Liver (tissue), 9 donors: ENCODE results near the gene FMN2. TPM values are rescaled to one million over a fixed set of nuclear protein-coding genes. Genes with fewer than 3 reads are reported as not detected.
"Not testable (repeated sequence)": the region's sequence is repeated elsewhere in the genome, so short reads cannot be mapped to it uniquely, and the experiment has no call there.

Source experiments
- DNase-seq: peaks from one replicate; pipeline ENCODE4 v3.0.0-alpha.2; 2017; ENCODE audit warnings: low spot score
- H3K27ac ChIP-seq, 2 donors: one replicate each; pipeline ENCODE4 v1.7.0; 2013; ENCODE audit warnings: inconsistent platforms in 2 of 2, low read length in 2 of 2, control low read depth in 1 of 2, low read depth in 1 of 2, mild to moderate bottlenecking in 1 of 2
- H3K27me3 ChIP-seq, 4 donors: one replicate each; pipeline versions ENCODE4 v1.6.1 to v1.7.0; 2013; ENCODE audit warnings: low read length in 3 of 4, inconsistent platforms in 1 of 4, mild to moderate bottlenecking in 1 of 4, moderate library complexity in 1 of 4; ENCODE audit not compliant: control insufficient read depth in 4 of 4, insufficient read depth in 4 of 4
- H3K36me3 ChIP-seq, 4 donors: one replicate each; pipeline versions ENCODE4 v1.6.1 to v1.7.0; 2013; ENCODE audit warnings: low read length in 3 of 4, mild to moderate bottlenecking in 3 of 4, low read depth in 1 of 4, moderate library complexity in 1 of 4; ENCODE audit not compliant: control insufficient read depth in 4 of 4, insufficient read depth in 3 of 4
- H3K4me1 ChIP-seq, 4 donors: one replicate each; pipeline versions ENCODE4 v1.6.1 to v1.7.0; 2013; ENCODE audit warnings: low read length in 3 of 4, mild to moderate bottlenecking in 3 of 4, moderate library complexity in 1 of 4; ENCODE audit not compliant: control insufficient read depth in 4 of 4, insufficient read depth in 4 of 4
- H3K4me3 ChIP-seq, 3 donors: one replicate each; pipeline versions ENCODE4 v1.6.1 to v1.7.0; 2013; ENCODE audit warnings: low read length in 3 of 3, control low read depth in 1 of 3, low read depth in 1 of 3, mild to moderate bottlenecking in 1 of 3
- H3K9ac ChIP-seq, 2 donors: one replicate each; pipeline ENCODE4 v1.7.0; 2013; ENCODE audit warnings: low read length in 2 of 2, mild to moderate bottlenecking in 2 of 2, moderate library complexity in 2 of 2, control low read depth in 1 of 2, low read depth in 1 of 2
- H3K9me3 ChIP-seq, 4 donors: one replicate each; pipeline versions ENCODE4 v1.6.1 to v1.7.0; 2013; ENCODE audit warnings: low read length in 3 of 4; ENCODE audit not compliant: control insufficient read depth in 4 of 4
- ATF3 ChIP-seq: IDR thresholded peaks from 2 replicates; pipeline ENCODE4 v1.6.1; 2016; ENCODE audit warnings: antibody characterized with exemption
- EGR1 ChIP-seq, 2 donors: IDR thresholded peaks; 2 replicates each; pipeline ENCODE4 v1.6.1; 2016 to 2018; ENCODE audit warnings: antibody characterized with exemption in 2 of 2, low read depth in 2 of 2
- FOXA1 ChIP-seq: IDR thresholded peaks from 2 replicates; pipeline ENCODE4 v1.6.1; 2016; ENCODE audit warnings: antibody characterized with exemption
- FOXA2 ChIP-seq: IDR thresholded peaks from 2 replicates; pipeline ENCODE4 v1.6.1; 2016; ENCODE audit warnings: antibody characterized with exemption
- GABPA ChIP-seq, 2 donors: IDR thresholded peaks in 1 of 2; conservative IDR thresholded peaks in 1 of 2; 2 replicates each; pipeline ENCODE4 v1.6.1; 2016; ENCODE audit warnings: antibody characterized with exemption in 2 of 2, mild to moderate bottlenecking in 1 of 2, moderate library complexity in 1 of 2
- HNF4A ChIP-seq, 2 donors: conservative IDR thresholded peaks; 2 replicates each; pipeline ENCODE4 v1.6.1; 2016; ENCODE audit warnings: antibody characterized with exemption in 2 of 2, mild to moderate bottlenecking in 2 of 2
- HNF4G ChIP-seq: IDR thresholded peaks from 2 replicates; pipeline ENCODE4 v1.6.1; 2016; ENCODE audit warnings: antibody characterized with exemption
- JUND ChIP-seq, 2 donors: IDR thresholded peaks; 2 replicates each; pipeline ENCODE4 v1.6.1; 2016; ENCODE audit warnings: antibody characterized with exemption in 2 of 2
- MAX ChIP-seq: IDR thresholded peaks from 2 replicates; pipeline ENCODE4 v1.6.1; 2016; ENCODE audit warnings: antibody characterized with exemption
- NR2F2 ChIP-seq: IDR thresholded peaks from 2 replicates; pipeline ENCODE4 v1.6.1; 2016; ENCODE audit warnings: antibody characterized with exemption
- RAD21 ChIP-seq, 2 donors: IDR thresholded peaks; 2 replicates each; pipeline ENCODE4 v1.6.1; 2016; ENCODE audit warnings: antibody characterized with exemption in 2 of 2, mild to moderate bottlenecking in 2 of 2
- SP1 ChIP-seq: IDR thresholded peaks from 2 replicates; pipeline ENCODE4 v1.6.1; 2018; ENCODE audit warnings: antibody characterized with exemption, mild to moderate bottlenecking
- YY1 ChIP-seq: IDR thresholded peaks from 2 replicates; pipeline ENCODE4 v1.6.1; 2016; ENCODE audit warnings: antibody characterized with exemption, mild to moderate bottlenecking
- WGBS: extraction: QIAGEN DNeasy Blood & Tissue Kit; methylation state at CpG from one replicate; pipeline ENCODE4 v1.1.7; 2013; 5-methylcytosine and 5-hydroxymethylcytosine counted together
- polyA plus RNA-seq, 2 donors: library from polyadenylated mRNA; stranded (reverse) in 1 of 2; unstranded in 1 of 2; fragments of 200-250 nt in 1 of 2; fragments of >200 nt in 1 of 2; fragmentation: Nextera tagmentation in 1 of 2; extraction: Ambion mirVana in 1 of 2; gene quantifications; one replicate each; pipeline versions ENCODE4 v1.2.1 to v1.2.3, GENCODE V29; 2013 to 2015
- total RNA-seq, 2 donors: library from RNA; depleted of rRNA; stranded (reverse); fragments of >200 nt; gene quantifications; one replicate each; pipeline ENCODE4 v1.2.3, GENCODE V29; 2014
- TF ChIP-seq, protein P1 (sequence below): IDR thresholded peaks from 2 replicates; pipeline ENCODE4 v1.6.1; 2016; ENCODE audit warnings: antibody characterized with exemption
- donor health status: healthy.
- donor health status: healthy.
- donor health status: healthy.
- donor health status: healthy.
- donor health status: healthy.

FMN2 gene
- total and polyA plus RNA-seq, 4 donors: 0.17 TPM; not detected in 3

GRCh38 chr1:240170806-240171205, 79.1 kb downstream of the FMN2 start:
- Histone ChIP-seq H3K9me3 (no peaks in the 10 kb centered on the region), H3K4me3 (no peak overlapping the region), H3K27me3 (peaks cover 0 to 2% (median 0%) of the 10 kb centered on the region in 4 donors), H3K9ac (no peak overlapping the region), H3K36me3 (no peaks in the 10 kb centered on the region), H3K27ac (no peak overlapping the region), H3K4me1 (no peaks in the 10 kb centered on the region)
- DNase-seq: no peak
- no peak for TF ChIP-seq RAD21 (IDR thresholded peaks at IDR 0.05)
- 68% methylated on average over 6 of the region's 6 CpGs for WGBS

- DNase-seq: no peak
- Histone ChIP-seq H3K9ac (no peak overlapping the region), H3K4me1 (no peaks in the 10 kb centered on the region), H3K36me3 (no peaks in the 10 kb centered on the region), H3K9me3 (no peaks in the 10 kb centered on the region), H3K27ac (no peak overlapping the region), H3K27me3 (peaks cover 0 to 2% (median 0%) of the 10 kb centered on the region in 4 donors), H3K4me3 (no peak overlapping the region)
- TF ChIP-seq ATF3 (no peak), FOXA2 (no peak), GABPA (IDR thresholded peaks at IDR 0.05 in 1 of 2, conservative IDR thresholded peaks at IDR 0.05 in 1 of 2) (no peak), HNF4A (conservative IDR thresholded peaks at IDR 0.05) (no peak)
- WGBS: 74% methylated on average over 2 of the region's 2 CpGs
Measured at GRCh38 chr1:240171907-240172306, 80.2 kb downstream of the FMN2 start.

GRCh38 chr1:240173836-240174235, 82.2 kb downstream of the FMN2 start:
- H3K4me1 ChIP-seq: no peaks in the 10 kb centered on the region
- H3K27ac ChIP-seq: no peak overlapping the region
- peaks cover 0 to 2% (median 0%) of the 10 kb centered on the region in 4 donors for H3K27me3 ChIP-seq
- no peaks in the 10 kb centered on the region for H3K36me3 ChIP-seq
- no peak overlapping the region for H3K4me3 ChIP-seq
- 75% methylated on average over 1 of the region's 1 CpG for WGBS
- no peak overlapping the region for H3K9ac ChIP-seq
- H3K9me3 ChIP-seq: no peaks in the 10 kb centered on the region
- no peak for DNase-seq
- TF ChIP-seq HNF4A (conservative IDR thresholded peaks at IDR 0.05): no peak
- no peak for TF ChIP-seq MAX

GRCh38 chr1:240174734-240175133, 83.1 kb downstream of the FMN2 start:
- no peaks in the 10 kb centered on the region for H3K36me3 ChIP-seq
- 69% methylated on average over 4 of the region's 4 CpGs for WGBS
- no peak overlapping the region for H3K9ac ChIP-seq
- peaks cover 0 to 3% (median 1%) of the 10 kb centered on the region in 4 donors for H3K27me3 ChIP-seq
- no peaks in the 10 kb centered on the region for H3K4me1 ChIP-seq
- TF ChIP-seq YY1: no peak
- TF ChIP-seq RAD21 (IDR thresholded peaks at IDR 0.05): no peak
- no peak overlapping the region for H3K27ac ChIP-seq
- H3K9me3 ChIP-seq: no peaks in the 10 kb centered on the region
- H3K4me3 ChIP-seq: no peak overlapping the region
- no peak for DNase-seq

- Histone ChIP-seq H3K27ac (no peak overlapping the region), H3K9me3 (no peaks in the 10 kb centered on the region), H3K4me1 (no peaks in the 10 kb centered on the region), H3K4me3 (no peak overlapping the region), H3K9ac (no peak overlapping the region), H3K27me3 (peaks cover 0 to 3% (median 0%) of the 10 kb centered on the region in 4 donors), H3K36me3 (no peaks in the 10 kb centered on the region)
- WGBS: 80% methylated on average over 5 of the region's 5 CpGs
- TF ChIP-seq FOXA1: no peak
- TF ChIP-seq SP1: no peak
- TF ChIP-seq EGR1 (IDR thresholded peaks at IDR 0.05; ENCODE audit: low read depth in 2 of 2): no peak
- no peak for TF ChIP-seq ATF3
- TF ChIP-seq GABPA (IDR thresholded peaks at IDR 0.05 in 1 of 2, conservative IDR thresholded peaks at IDR 0.05 in 1 of 2): no peak
- no peak for TF ChIP-seq YY1
- TF ChIP-seq MAX: no peak
- no peak for TF ChIP-seq HNF4G
- TF ChIP-seq, protein P1, sequence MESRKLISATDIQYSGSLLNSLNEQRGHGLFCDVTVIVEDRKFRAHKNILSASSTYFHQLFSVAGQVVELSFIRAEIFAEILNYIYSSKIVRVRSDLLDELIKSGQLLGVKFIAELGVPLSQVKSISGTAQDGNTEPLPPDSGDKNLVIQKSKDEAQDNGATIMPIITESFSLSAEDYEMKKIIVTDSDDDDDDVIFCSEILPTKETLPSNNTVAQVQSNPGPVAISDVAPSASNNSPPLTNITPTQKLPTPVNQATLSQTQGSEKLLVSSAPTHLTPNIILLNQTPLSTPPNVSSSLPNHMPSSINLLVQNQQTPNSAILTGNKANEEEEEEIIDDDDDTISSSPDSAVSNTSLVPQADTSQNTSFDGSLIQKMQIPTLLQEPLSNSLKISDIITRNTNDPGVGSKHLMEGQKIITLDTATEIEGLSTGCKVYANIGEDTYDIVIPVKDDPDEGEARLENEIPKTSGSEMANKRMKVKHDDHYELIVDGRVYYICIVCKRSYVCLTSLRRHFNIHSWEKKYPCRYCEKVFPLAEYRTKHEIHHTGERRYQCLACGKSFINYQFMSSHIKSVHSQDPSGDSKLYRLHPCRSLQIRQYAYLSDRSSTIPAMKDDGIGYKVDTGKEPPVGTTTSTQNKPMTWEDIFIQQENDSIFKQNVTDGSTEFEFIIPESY: no peak
- TF ChIP-seq JUND (IDR thresholded peaks at IDR 0.05): no peak
- no peak for TF ChIP-seq NR2F2
- DNase-seq: no peak
Measured at GRCh38 chr1:240178366-240178765, 86.7 kb downstream of the FMN2 start.

- DNase-seq, H3K27ac ChIP-seq, H3K4me3 ChIP-seq, H3K36me3 ChIP-seq, H3K27me3 ChIP-seq, H3K4me1 ChIP-seq, H3K9me3 ChIP-seq, H3K9ac ChIP-seq: not testable (repeated sequence)
- WGBS: 76% methylated on average over 5 of the region's 5 CpGs
Measured at GRCh38 chr1:240184682-240185081, 93.0 kb downstream of the FMN2 start.
